HG03460 (cell line): ENCODE results near the gene ADAMTS20.

Experiments
- ATAC-seq: cut with Tn5 transposase; IDR thresholded peaks from one replicate; pipeline ENCODE4 v1.9.1; 2021; ENCODE audit not compliant: unreplicated experiment

The ADAMTS20 gene

GRCh38 chr12:43493261-43493797, 58.7 kb downstream of the ADAMTS20 start:
- ATAC-seq = no peak

- ATAC-seq = no peak
Observed at GRCh38 chr12:43482311-43483085, 69.5 kb downstream of the ADAMTS20 start.

- ATAC-seq = no peak
Observed at GRCh38 chr12:43480591-43480990, 71.4 kb downstream of the ADAMTS20 start.

GRCh38 chr12:43462741-43463140, 89.3 kb downstream of the ADAMTS20 start:
- no peak for ATAC-seq

- no peak for ATAC-seq
Observed at GRCh38 chr12:43462080-43462479, 89.9 kb downstream of the ADAMTS20 start.

GRCh38 chr12:43459285-43459684, 92.7 kb downstream of the ADAMTS20 start:
- no peak for ATAC-seq

- ATAC-seq = no peak
Observed at GRCh38 chr12:43453761-43454160, 98.2 kb downstream of the ADAMTS20 start.

GRCh38 chr12:43444940-43445564, 107.0 kb downstream of the ADAMTS20 start:
- ATAC-seq = peak; percentile 77

- no peak for ATAC-seq
Observed at GRCh38 chr12:43436597-43436996, 115.4 kb downstream of the ADAMTS20 start.

GRCh38 chr12:43434614-43435013, 117.4 kb downstream of the ADAMTS20 start:
- ATAC-seq = no peak

GRCh38 chr12:43428088-43428600, 123.9 kb downstream of the ADAMTS20 start:
- ATAC-seq = no peak

GRCh38 chr12:43425361-43425760, 126.6 kb downstream of the ADAMTS20 start:
- no peak for ATAC-seq

- no peak for ATAC-seq
Observed at GRCh38 chr12:43416981-43417380, 135.0 kb downstream of the ADAMTS20 start.

- peak; percentile 67 for ATAC-seq
Observed at GRCh38 chr12:43407816-43408645, 144.0 kb downstream of the ADAMTS20 start.

GRCh38 chr12:43406801-43407200, 145.2 kb downstream of the ADAMTS20 start:
- ATAC-seq = no peak

- no peak for ATAC-seq
Observed at GRCh38 chr12:43402436-43402835, 149.6 kb downstream of the ADAMTS20 start.

- ATAC-seq = no peak
Observed at GRCh38 chr12:43401096-43401495, 150.9 kb downstream of the ADAMTS20 start.

GRCh38 chr12:43396671-43397070, 155.3 kb downstream of the ADAMTS20 start:
- no peak for ATAC-seq

GRCh38 chr12:43392116-43392515, 159.9 kb downstream of the ADAMTS20 start:
- ATAC-seq = no peak

GRCh38 chr12:43381879-43382278, 170.1 kb downstream of the ADAMTS20 start:
- no peak for ATAC-seq

- no peak for ATAC-seq
Observed at GRCh38 chr12:43378448-43378847, 173.6 kb downstream of the ADAMTS20 start.
